HEK293 (cell line): ENCODE measurements around the gene MRPL55.

Source experiments
- CTCF ChIA-PET: fragments of 350-600 bp; formaldehyde crosslinking; extraction: SDS; loops from one replicate; lab custom pipeline; 2021; ENCODE audit warnings: antibody characterized with exemption; lab: Yijun Ruan, JAX
- POLR2A ChIA-PET: fragments of 300-600 bp; formaldehyde crosslinking; extraction: SDS; loops from one replicate; lab custom pipeline; 2020; ENCODE audit warnings: antibody characterized with exemption, inconsistent platforms; lab: Yijun Ruan, JAX
- H3K27ac ChIP-seq: fragments of 200-500 bp; sonication (Bioruptor generic); 2 replicates; pipeline ENCODE4 v1.5.1; 2014; ENCODE audit warnings: low read depth, low read length, control low read depth, inconsistent platforms; ENCODE audit errors: extremely low read depth
- H3K36me3 ChIP-seq, 2 experiments: fragments of 200-500 bp in 1 of 2; sonication (Bioruptor generic) in 1 of 2; 1 replicate in 1 of 2; 2 replicates in 1 of 2; pipeline ENCODE4 v1.5.1; 2014 to 2017; ENCODE audit warnings: inconsistent platforms in 2 of 2, low read length in 2 of 2; ENCODE audit not compliant: control insufficient read depth in 2 of 2, insufficient read depth in 1 of 2
- H3K4me1 ChIP-seq: fragments of 200-500 bp; sonication (Bioruptor generic); 2 replicates; pipeline ENCODE4 v1.5.1; 2014; ENCODE audit warnings: mild to moderate bottlenecking, low read length, inconsistent platforms; ENCODE audit not compliant: control insufficient read depth, insufficient read depth
- H3K4me3 ChIP-seq: 2 replicates; pipeline ENCODE4 v1.5.1; 2011; ENCODE audit warnings: low read depth, mild to moderate bottlenecking, control low read depth, low read length, moderate library complexity
- H3K9me3 ChIP-seq: fragments of 200-500 bp; sonication (Bioruptor generic); 2 replicates; pipeline ENCODE4 v1.5.1; 2014; ENCODE audit warnings: low read depth, low read length, inconsistent platforms; ENCODE audit not compliant: control insufficient read depth, insufficient read depth
- FEZF1 ChIP-seq: fragments of 450-650 bp; formaldehyde crosslinking; IDR thresholded peaks from 2 replicates; pipeline ENCODE4 v1.5.1; 2016; ENCODE audit warnings: missing biosample characterization, missing genetic modification characterization
- GLIS2 ChIP-seq: fragments of 450-650 bp; formaldehyde crosslinking; IDR thresholded peaks from 2 replicates; pipeline ENCODE4 v1.5.1; 2016; ENCODE audit warnings: missing biosample characterization, missing genetic modification characterization
- HIC1 ChIP-seq: fragments of 450-650 bp; formaldehyde crosslinking; IDR thresholded peaks from 2 replicates; pipeline ENCODE4 v1.5.1; 2016; ENCODE audit warnings: missing biosample characterization, missing genetic modification characterization
- PRDM1 ChIP-seq: fragments of 450-650 bp; formaldehyde crosslinking; IDR thresholded peaks from 2 replicates; pipeline ENCODE4; 2016; ENCODE audit warnings: missing biosample characterization, missing genetic modification characterization
- PRDM2 ChIP-seq: fragments of 450-650 bp; formaldehyde crosslinking; IDR thresholded peaks from 2 replicates; pipeline ENCODE4 v1.5.1; 2016; ENCODE audit warnings: missing biosample characterization, missing genetic modification characterization, borderline replicate concordance
- SP3 ChIP-seq: fragments of 450-650 bp; formaldehyde crosslinking; IDR thresholded peaks from 2 replicates; pipeline ENCODE4 v1.5.1; 2016; ENCODE audit warnings: missing biosample characterization, missing genetic modification characterization
- TRIM28 ChIP-seq: IDR thresholded peaks from 2 replicates; pipeline ENCODE4 v1.6.1; 2011; ENCODE audit warnings: low read length, control low read depth, borderline replicate concordance
- ZFP3 ChIP-seq: fragments of 450-650 bp; formaldehyde crosslinking; IDR thresholded peaks from 2 replicates; pipeline ENCODE4 v1.5.1; 2016; ENCODE audit warnings: low read depth, missing biosample characterization, missing genetic modification characterization
- ZFP37 ChIP-seq: fragments of 450-650 bp; formaldehyde crosslinking; IDR thresholded peaks from 2 replicates; pipeline ENCODE4 v1.5.1; 2016; ENCODE audit warnings: missing biosample characterization, missing genetic modification characterization
- ZIC2 ChIP-seq: fragments of 450-650 bp; formaldehyde crosslinking; IDR thresholded peaks from 2 replicates; pipeline ENCODE4 v1.5.1; 2016; ENCODE audit warnings: missing biosample characterization, missing genetic modification characterization
- ZNF18 ChIP-seq: fragments of 450-650 bp; formaldehyde crosslinking; IDR thresholded peaks from 2 replicates; pipeline ENCODE4 v1.5.1; 2016; ENCODE audit warnings: missing biosample characterization, missing genetic modification characterization
- ZNF2 ChIP-seq: fragments of 450-650 bp; formaldehyde crosslinking; IDR thresholded peaks from 2 replicates; pipeline ENCODE4 v1.5.1; 2016; ENCODE audit warnings: missing biosample characterization, missing genetic modification characterization
- ZNF266 ChIP-seq: fragments of 450-650 bp; formaldehyde crosslinking; IDR thresholded peaks from 2 replicates; pipeline ENCODE4 v1.5.1; 2016; ENCODE audit warnings: missing biosample characterization, missing genetic modification characterization, low read depth
- ZNF37A ChIP-seq: fragments of 450-650 bp; IDR thresholded peaks from 2 replicates; pipeline ENCODE4 v1.5.1; 2018; ENCODE audit warnings: missing biosample characterization, missing genetic modification characterization
- ZNF416 ChIP-seq: fragments of 450-650 bp; formaldehyde crosslinking; IDR thresholded peaks from 2 replicates; pipeline ENCODE4 v1.5.1; 2016; ENCODE audit warnings: missing biosample characterization, missing genetic modification characterization
- ZNF423 ChIP-seq: fragments of 450-650 bp; formaldehyde crosslinking; IDR thresholded peaks from 2 replicates; pipeline ENCODE4 v1.5.1; 2016; ENCODE audit warnings: missing biosample characterization, missing genetic modification characterization
- ZNF580 ChIP-seq: fragments of 450-650 bp; formaldehyde crosslinking; IDR thresholded peaks from 2 replicates; pipeline ENCODE4 v1.5.1; 2016; ENCODE audit warnings: missing biosample characterization, missing genetic modification characterization
- ZNF623 ChIP-seq: fragments of 450-650 bp; formaldehyde crosslinking; IDR thresholded peaks from 2 replicates; pipeline ENCODE4 v1.5.1; 2016; ENCODE audit warnings: missing biosample characterization, missing genetic modification characterization
- ZNF660 ChIP-seq: fragments of 450-650 bp; IDR thresholded peaks from 2 replicates; pipeline ENCODE4 v1.5.1; 2018; ENCODE audit warnings: missing biosample characterization, mild to moderate bottlenecking, missing genetic modification characterization
- ZNF843 ChIP-seq: fragments of 450-650 bp; formaldehyde crosslinking; IDR thresholded peaks from 2 replicates; pipeline ENCODE4 v1.5.1; 2016; ENCODE audit warnings: missing biosample characterization, missing genetic modification characterization
- TF ChIP-seq, protein P1 (sequence below): fragments of 450-650 bp; formaldehyde crosslinking; IDR thresholded peaks from 2 replicates; pipeline ENCODE4 v1.5.1; 2016; ENCODE audit warnings: missing biosample characterization, missing genetic modification characterization, borderline replicate concordance

Gene MRPL55

DNA sequence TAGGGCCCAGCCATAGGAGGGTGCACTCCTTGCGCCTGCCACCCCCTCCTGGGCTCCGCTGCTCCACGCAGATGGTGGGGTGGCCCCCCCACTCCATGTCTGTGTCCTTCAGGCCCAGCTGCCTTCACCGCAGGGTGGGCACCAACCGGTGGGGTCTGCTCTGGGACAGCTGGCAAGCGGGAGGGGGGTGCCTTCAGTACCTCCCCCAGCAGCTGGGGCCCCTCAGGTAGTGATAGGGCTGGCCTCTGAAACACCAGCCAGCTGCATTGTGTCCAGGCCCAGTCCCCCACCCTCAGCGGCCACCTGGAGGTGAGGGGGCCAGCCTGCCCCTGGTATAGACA, 41.0 kb upstream of the MRPL55 start:
- Histone ChIP-seq H3K9me3 (no peaks in the 10 kb centered on the region), H3K4me1 (no peaks in the 10 kb centered on the region), H3K4me3 (no peak overlapping the region), H3K27ac (no peak overlapping the region), H3K36me3 (peaks cover 0 to 39% of the 10 kb centered on the region in 2 experiments; a peak in 1 of 3 replicates)
- TF ChIP-seq ZNF580 (tag by site-specific recombination) (no peak), SP3 (tag by site-specific recombination) (no peak), ZNF623 (no peak), ZIC2 (peak; percentile 74), ZNF18 (tag by site-specific recombination) (no peak), ZNF37A (tag by site-specific recombination) (no peak), GLIS2 (tag by site-specific recombination) (peak; percentile 46; the same call in 1 of the 2 replicates)
- POLR2A ChIA-PET: interaction anchor here (0.6 to 9.6 kb wide), 3 partner anchors 10 to 1192 kb away, joined by 3 to 82 read pairs (median 8); partner anchors contain the start of genes GUK1 and IBA57
- CTCF ChIA-PET: interaction anchor here (0.6 kb wide), 2 partner anchors 24 to 84 kb away, joined by 3 to 4 read pairs; no protein-coding TSS in a partner anchor

DNA sequence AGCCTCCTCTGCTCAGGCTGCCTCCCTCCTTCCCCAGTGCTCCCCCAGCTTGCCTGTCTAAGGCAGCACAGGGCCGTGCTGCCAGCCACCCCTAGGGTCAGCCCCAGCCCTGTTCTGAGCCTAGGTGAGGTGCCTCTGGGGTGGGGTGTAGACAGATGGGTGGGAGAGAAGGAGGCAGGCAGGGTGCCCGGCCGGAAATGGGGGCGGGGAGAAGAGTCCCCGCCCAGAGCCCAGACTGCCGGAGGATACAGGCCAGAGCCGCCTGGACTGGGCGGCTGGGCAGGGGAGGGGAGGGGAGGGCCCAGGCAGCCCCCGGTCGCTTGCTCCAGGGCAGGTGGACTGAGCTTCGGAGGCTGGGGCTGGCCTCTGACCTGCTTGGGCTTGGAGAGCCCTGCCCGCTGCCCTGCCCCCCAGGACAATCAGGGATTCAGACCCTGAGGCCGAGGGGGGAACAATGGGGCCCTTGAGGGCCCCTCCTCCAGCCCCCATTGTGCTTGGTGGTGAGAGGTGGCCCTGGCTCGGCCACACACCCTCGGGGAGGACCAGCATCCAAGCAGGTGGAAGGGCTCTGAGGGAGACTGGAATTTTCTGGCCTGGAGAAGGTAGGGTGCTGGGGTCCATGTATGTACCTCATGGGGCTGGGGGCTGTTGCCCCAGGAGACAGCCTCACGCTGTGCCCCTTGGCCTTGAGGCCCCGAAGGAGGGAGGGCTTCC, 40.5 kb upstream of the MRPL55 start, which contains the start of gene GJC2:
GJC2 (plus strand) TSS at position 525 of the 714 bp plus-strand sequence. CDS start 7,829 bp downstream, outside the sequence.
- no peak within 1 kb of the TSS for H3K27ac ChIP-seq
- H3K9me3 ChIP-seq: no peaks in the 10 kb centered on the region
- no peaks in the 10 kb centered on the region for H3K4me1 ChIP-seq
- ChIA-PET POLR2A (interaction anchor here (0.6 to 9.6 kb wide), 3 partner anchors 9 to 1192 kb away, joined by 3 to 82 read pairs (median 3); partner anchors contain the start of genes GUK1 and IBA57), CTCF (interaction anchor here (0.6 kb wide), 2 partner anchors 25 to 83 kb away, joined by 3 to 4 read pairs; no protein-coding TSS in a partner anchor)
- peaks cover 0 to 39% of the 10 kb centered on the region in 2 experiments; a peak in 1 of 3 replicates for H3K36me3 ChIP-seq
- H3K4me3 ChIP-seq: no peak within 1 kb of the TSS
- no peak for TF ChIP-seq ZNF660 (tag by site-specific recombination)
- TF ChIP-seq, protein P1, sequence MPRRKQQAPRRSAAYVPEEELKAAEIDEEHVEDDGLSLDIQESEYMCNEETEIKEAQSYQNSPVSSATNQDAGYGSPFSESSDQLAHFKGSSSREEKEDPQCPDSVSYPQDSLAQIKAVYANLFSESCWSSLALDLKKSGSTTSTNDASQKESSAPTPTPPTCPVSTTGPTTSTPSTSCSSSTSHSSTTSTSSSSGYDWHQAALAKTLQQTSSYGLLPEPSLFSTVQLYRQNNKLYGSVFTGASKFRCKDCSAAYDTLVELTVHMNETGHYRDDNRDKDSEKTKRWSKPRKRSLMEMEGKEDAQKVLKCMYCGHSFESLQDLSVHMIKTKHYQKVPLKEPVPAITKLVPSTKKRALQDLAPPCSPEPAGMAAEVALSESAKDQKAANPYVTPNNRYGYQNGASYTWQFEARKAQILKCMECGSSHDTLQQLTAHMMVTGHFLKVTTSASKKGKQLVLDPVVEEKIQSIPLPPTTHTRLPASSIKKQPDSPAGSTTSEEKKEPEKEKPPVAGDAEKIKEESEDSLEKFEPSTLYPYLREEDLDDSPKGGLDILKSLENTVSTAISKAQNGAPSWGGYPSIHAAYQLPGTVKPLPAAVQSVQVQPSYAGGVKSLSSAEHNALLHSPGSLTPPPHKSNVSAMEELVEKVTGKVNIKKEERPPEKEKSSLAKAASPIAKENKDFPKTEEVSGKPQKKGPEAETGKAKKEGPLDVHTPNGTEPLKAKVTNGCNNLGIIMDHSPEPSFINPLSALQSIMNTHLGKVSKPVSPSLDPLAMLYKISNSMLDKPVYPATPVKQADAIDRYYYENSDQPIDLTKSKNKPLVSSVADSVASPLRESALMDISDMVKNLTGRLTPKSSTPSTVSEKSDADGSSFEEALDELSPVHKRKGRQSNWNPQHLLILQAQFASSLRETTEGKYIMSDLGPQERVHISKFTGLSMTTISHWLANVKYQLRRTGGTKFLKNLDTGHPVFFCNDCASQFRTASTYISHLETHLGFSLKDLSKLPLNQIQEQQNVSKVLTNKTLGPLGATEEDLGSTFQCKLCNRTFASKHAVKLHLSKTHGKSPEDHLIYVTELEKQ (tag by site-specific recombination): no peak
- TF ChIP-seq PRDM1 (tag by site-specific recombination): no peak
- TF ChIP-seq FEZF1: no peak
- TF ChIP-seq ZFP3 (tag by site-specific recombination): no peak
- TF ChIP-seq TRIM28: no peak
- no peak for TF ChIP-seq HIC1 (tag by site-specific recombination)
- no peak for TF ChIP-seq PRDM2 (tag by site-specific recombination)
- no peak for TF ChIP-seq ZNF266 (tag by site-specific recombination)
- TF ChIP-seq ZNF416 (tag by site-specific recombination): no peak
- TF ChIP-seq ZNF2: no peak
- no peak for TF ChIP-seq ZNF423 (tag by site-specific recombination)
- TF ChIP-seq ZNF843 (tag by site-specific recombination): no peak
- no peak for TF ChIP-seq ZFP37
